ENCODE results near the gene SLC6A2. TPM values are rescaled to one million over a fixed set of nuclear protein-coding genes. Genes with fewer than 3 reads are reported as not detected.
"Not testable (repeated sequence)": the region's sequence is repeated elsewhere in the genome, so short reads cannot be mapped to it uniquely, and the experiment has no call there.

The SLC6A2 gene
- under 1 TPM in 1 of 2 donors, not detected in 1; 0.16 TPM for total RNA-seq

DNA sequence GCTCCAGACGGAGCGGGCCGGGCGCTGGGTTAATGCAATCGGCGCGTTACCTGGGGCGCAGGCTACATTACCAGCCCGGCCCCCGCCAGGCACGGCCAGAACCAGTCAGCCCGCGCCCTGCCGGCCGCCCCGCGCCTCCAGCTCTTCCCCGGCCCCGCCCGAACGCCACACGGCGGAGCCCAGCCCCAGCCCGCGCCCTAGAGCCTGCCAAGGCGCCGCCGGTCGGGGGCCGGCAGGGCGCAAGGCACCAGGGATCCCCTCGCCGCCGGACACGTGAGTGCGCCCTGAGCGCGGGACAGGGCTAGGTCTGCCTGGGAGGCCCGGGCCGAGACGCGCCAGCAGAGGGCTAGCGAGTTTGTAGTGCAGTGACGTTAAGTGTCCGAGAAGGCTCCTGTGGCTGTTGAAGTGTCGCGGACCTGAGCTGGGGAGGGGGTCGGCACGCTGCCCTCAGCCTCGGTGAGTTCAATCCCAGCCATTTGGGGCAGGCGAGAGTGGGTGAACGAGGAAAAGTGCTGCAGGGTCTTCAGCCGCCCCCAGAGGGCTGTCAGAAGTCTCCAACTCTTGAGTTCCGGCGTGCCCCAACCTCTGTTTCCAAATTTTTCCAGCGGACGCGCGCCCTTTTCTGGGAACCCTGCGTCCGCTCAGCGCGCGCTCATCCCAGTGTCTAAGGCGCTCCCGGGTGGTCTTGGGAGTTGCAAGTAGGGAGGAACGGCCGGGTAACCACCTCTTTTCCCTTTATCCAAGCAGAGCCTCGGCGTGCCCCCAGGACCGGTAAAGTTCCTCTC, at the start of gene SLC6A2:
Gene SLC6A2 (plus strand): TSS at position 92 of the 785 bp plus-strand sequence. CDS start 707 bp downstream, outside the sequence.
- TF ChIP-seq, protein P1, sequence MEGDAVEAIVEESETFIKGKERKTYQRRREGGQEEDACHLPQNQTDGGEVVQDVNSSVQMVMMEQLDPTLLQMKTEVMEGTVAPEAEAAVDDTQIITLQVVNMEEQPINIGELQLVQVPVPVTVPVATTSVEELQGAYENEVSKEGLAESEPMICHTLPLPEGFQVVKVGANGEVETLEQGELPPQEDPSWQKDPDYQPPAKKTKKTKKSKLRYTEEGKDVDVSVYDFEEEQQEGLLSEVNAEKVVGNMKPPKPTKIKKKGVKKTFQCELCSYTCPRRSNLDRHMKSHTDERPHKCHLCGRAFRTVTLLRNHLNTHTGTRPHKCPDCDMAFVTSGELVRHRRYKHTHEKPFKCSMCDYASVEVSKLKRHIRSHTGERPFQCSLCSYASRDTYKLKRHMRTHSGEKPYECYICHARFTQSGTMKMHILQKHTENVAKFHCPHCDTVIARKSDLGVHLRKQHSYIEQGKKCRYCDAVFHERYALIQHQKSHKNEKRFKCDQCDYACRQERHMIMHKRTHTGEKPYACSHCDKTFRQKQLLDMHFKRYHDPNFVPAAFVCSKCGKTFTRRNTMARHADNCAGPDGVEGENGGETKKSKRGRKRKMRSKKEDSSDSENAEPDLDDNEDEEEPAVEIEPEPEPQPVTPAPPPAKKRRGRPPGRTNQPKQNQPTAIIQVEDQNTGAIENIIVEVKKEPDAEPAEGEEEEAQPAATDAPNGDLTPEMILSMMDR (IDR thresholded peaks at IDR 0.05) = no peak
- Histone ChIP-seq H3K4me3 (no peak within 1 kb of the TSS), H3K36me3 (no peaks in the 10 kb centered on the region), H3K9me3 (no peaks in the 10 kb centered on the region), H3K9ac (ENCODE audit: low read depth in 2 of 2, low read length in 2 of 2) (no peak within 1 kb of the TSS), H3K4me1 (no peaks in the 10 kb centered on the region), H3K27me3 (peaks cover 13% of the 10 kb centered on the region), H3K27ac (no peak within 1 kb of the TSS)
- intact Hi-C loops (cut with DNase I) = no loop called here
- DNase-seq = no peak

DNA sequence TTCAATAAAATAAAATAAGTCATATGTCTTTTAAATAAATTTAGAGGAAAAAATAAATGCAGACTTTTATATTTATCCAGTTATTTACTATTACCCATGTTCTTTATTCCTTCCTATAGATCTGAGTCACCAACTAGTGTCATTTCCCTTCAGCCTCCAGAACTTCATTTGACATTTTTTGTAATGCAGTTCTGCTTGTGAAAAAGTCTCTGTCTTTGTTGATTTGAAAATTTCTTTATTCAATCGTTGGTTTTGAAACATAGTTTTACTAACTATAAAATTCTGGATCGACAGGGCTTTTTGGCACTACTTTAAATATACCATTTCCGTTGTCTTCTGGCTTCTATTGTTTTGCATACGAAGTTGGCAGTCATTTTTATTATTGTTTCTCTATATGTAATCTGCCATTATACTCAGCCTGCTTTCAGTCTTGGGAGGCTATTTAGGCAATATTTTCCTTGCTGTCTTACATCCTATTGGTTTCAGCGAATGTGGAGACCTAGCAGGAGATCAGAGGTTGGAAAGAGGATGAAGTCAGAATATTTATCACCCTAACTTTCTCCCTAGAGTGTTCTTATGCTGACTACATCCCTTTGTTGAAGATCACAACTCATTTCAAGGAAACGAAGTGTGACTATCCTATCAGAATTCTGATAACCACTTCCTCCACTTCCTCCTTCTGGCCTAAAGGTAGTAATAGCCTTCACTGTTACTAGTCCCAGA, 42.0 kb upstream of the SLC6A2 start:
- no peak overlapping the region for H3K4me3 ChIP-seq
- no peaks in the 10 kb centered on the region for H3K4me1 ChIP-seq
- DNase-seq = no peak
- no peaks in the 10 kb centered on the region for H3K27me3 ChIP-seq
- H3K36me3 ChIP-seq = no peaks in the 10 kb centered on the region
- intact Hi-C loops (cut with DNase I) = no loop called here
- TF ChIP-seq, protein P1 (IDR thresholded peaks at IDR 0.05) = no peak
- H3K9ac ChIP-seq (ENCODE audit: low read depth in 2 of 2, low read length in 2 of 2) = no peak overlapping the region
- no peak overlapping the region for H3K27ac ChIP-seq
- H3K9me3 ChIP-seq = no peaks in the 10 kb centered on the region

DNA sequence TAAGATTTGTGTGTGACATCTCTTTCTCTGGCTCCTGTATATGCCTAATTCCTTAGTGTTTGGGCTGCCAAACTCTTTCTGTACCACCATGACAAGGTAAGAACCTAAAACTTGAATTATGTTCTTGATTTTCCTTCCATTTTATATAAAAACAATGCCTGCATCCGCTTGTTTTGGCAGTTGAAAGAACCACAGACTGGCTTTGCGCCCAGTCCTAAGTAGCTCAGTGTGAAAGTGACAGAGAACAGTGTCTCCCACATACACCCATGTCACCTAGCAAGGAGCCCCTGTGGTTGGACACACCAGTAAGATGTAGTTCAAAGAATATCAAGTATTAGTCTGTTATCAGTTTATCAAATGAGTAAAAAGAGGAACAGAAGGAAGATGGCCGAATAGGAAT, 40.7 kb upstream of the SLC6A2 start:
- Histone ChIP-seq H3K27ac (no peak overlapping the region), H3K4me3 (no peak overlapping the region), H3K4me1 (no peaks in the 10 kb centered on the region), H3K9me3 (no peaks in the 10 kb centered on the region), H3K27me3 (no peaks in the 10 kb centered on the region), H3K36me3 (no peaks in the 10 kb centered on the region), H3K9ac (ENCODE audit: low read depth in 2 of 2, low read length in 2 of 2) (no peak overlapping the region)
- intact Hi-C loops (cut with DNase I) = no loop called here
- no peak for DNase-seq
- TF ChIP-seq, protein P1 (IDR thresholded peaks at IDR 0.05) = no peak

DNA sequence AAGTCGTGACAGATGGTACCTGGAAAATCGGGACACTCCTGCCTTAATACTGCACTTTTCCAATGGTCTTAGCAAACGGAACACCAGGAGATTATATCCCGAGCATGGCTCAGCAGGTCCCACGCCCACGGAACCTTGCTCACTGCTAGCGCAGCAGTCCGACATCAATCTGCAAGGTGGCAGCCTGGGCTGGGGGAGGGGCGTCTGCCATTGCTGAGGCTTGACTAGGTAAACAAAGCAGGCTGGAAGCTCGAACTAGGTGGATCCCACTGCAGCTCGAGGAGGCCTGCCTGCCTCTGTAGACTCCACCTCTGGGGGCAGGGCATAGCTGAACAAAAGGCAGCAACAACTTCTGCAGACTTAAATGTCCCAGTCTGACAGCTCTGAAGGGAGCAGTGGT, 40.1 kb upstream of the SLC6A2 start:
- H3K36me3 ChIP-seq; H3K27me3 ChIP-seq; H3K9ac ChIP-seq (ENCODE audit: low read depth in 2 of 2, low read length in 2 of 2); H3K4me3 ChIP-seq; DNase-seq; intact Hi-C loops (cut with DNase I); H3K9me3 ChIP-seq; H3K4me1 ChIP-seq; H3K27ac ChIP-seq: not testable (repeated sequence)

DNA sequence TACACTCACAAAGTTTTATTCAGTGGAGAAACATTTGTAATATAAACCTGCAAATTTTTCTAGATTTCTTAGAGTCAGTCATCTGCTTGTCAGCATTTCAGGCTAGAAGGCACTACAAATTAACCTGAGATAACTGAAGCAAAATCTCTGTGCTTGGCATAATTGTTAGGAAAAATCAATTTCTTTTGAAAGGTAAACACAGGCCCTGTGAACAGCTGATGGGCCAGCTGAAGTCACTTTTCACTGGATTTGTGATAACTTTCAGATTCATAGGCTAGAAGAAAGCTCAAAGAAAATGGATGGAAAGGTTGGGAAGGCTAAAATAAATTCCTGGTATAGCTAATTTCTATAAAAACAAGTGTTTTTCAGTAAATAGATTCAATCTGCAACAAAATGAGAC, 34.0 kb upstream of the SLC6A2 start:
- H3K4me3 ChIP-seq = no peak overlapping the region
- no peaks in the 10 kb centered on the region for H3K27me3 ChIP-seq
- H3K9ac ChIP-seq (ENCODE audit: low read depth in 2 of 2, low read length in 2 of 2) = no peak overlapping the region
- H3K4me1 ChIP-seq = no peaks in the 10 kb centered on the region
- intact Hi-C loops (cut with DNase I) = no loop called here
- H3K36me3 ChIP-seq = no peaks in the 10 kb centered on the region
- no peak for DNase-seq
- H3K27ac ChIP-seq = no peak overlapping the region
- H3K9me3 ChIP-seq = no peaks in the 10 kb centered on the region
- TF ChIP-seq, protein P1 (IDR thresholded peaks at IDR 0.05) = no peak

DNA sequence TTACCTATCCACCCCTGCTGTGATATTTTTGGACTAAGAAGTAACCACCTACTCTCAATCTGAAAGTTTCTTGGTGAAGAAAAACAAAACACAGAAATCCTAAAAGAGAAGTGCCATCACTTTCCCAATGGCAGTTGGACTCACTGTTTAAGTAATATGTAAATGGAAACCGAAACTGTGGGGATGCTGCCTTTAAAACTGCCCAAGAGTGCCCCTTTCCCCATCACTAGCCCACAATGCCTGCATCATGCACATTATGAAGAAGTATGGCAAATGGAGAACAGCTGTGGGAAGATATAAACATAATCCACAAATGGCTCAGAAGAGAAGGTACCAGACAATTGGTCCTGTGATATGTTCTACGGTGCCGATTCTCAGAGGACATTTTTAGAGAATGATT, 33.5 kb upstream of the SLC6A2 start:
- no peaks in the 10 kb centered on the region for H3K9me3 ChIP-seq
- no peak overlapping the region for H3K27ac ChIP-seq
- no peak overlapping the region for H3K4me3 ChIP-seq
- H3K4me1 ChIP-seq = no peaks in the 10 kb centered on the region
- intact Hi-C loops (cut with DNase I) = no loop called here
- TF ChIP-seq, protein P1 (IDR thresholded peaks at IDR 0.05) = no peak
- DNase-seq = no peak
- H3K9ac ChIP-seq (ENCODE audit: low read depth in 2 of 2, low read length in 2 of 2) = no peak overlapping the region
- no peaks in the 10 kb centered on the region for H3K27me3 ChIP-seq
- no peaks in the 10 kb centered on the region for H3K36me3 ChIP-seq

Data from colonic mucosa (tissue), 4 donors.